Neural progenitor cell (in vitro differentiated cells): ENCODE data around the gene DIPK1B. TPM values are rescaled to one million over a fixed set of nuclear protein-coding genes. Genes with fewer than 3 reads are reported as not detected.

Experiments used
- DNase-seq: peaks from one replicate; pipeline ENCODE4 v3.0.0-alpha.2; 2016; ENCODE audit warnings: low spot score
- H2AFZ ChIP-seq: fragments of 200-600 bp; sonication (generic); replicated peaks from 2 replicates; pipeline ENCODE4 v1.6.1; 2016; ENCODE audit warnings: antibody characterized with exemption
- H3F3A ChIP-seq: fragments of 200-600 bp; sonication (generic); 2 replicates; pipeline ENCODE4 v1.6.1; 2016; ENCODE audit warnings: antibody characterized with exemption, low read depth
- H3K27ac ChIP-seq: fragments of 200-600 bp; sonication (generic); 2 replicates; pipeline ENCODE4 v1.5.1; 2016; ENCODE audit warnings: mild to moderate bottlenecking
- H3K27me3 ChIP-seq: fragments of 200-600 bp; sonication (generic); 2 replicates; pipeline ENCODE4 v1.6.1; 2016; ENCODE audit warnings: mild to moderate bottlenecking, moderate library complexity
- H3K36me3 ChIP-seq: fragments of 200-600 bp; sonication (generic); 2 replicates; pipeline ENCODE4 v1.5.1; 2016
- H3K4me1 ChIP-seq: fragments of 200-600 bp; sonication (generic); 2 replicates; pipeline ENCODE4 v1.6.1; 2016; ENCODE audit warnings: mixed run types
- H3K4me2 ChIP-seq: fragments of 200-600 bp; sonication (generic); 2 replicates; pipeline ENCODE4 v1.6.1; 2016
- H3K4me3 ChIP-seq: fragments of 200-600 bp; sonication (generic); 2 replicates; pipeline ENCODE4 v1.5.1; 2016
- H3K79me2 ChIP-seq: fragments of 200-600 bp; sonication (generic); 2 replicates; pipeline ENCODE4 v1.6.1; 2016; ENCODE audit warnings: low read depth
- H3K9ac ChIP-seq: fragments of 200-600 bp; sonication (generic); 2 replicates; pipeline ENCODE4 v1.6.1; 2016
- H3K9me3 ChIP-seq: fragments of 200-600 bp; sonication (generic); 2 replicates; pipeline ENCODE4 v1.5.1; 2016; ENCODE audit warnings: low read depth
- H4K20me1 ChIP-seq: fragments of 200-600 bp; sonication (generic); 2 replicates; pipeline ENCODE4 v1.6.1; 2016; ENCODE audit warnings: low read depth
- H3K27ac Mint-ChIP-seq: 3 replicates; pipeline ENCODE4 v1.8.0; 2021; ENCODE audit warnings: mixed read lengths
- H3K27me3 Mint-ChIP-seq: 2 replicates; pipeline ENCODE4 v1.8.0; 2022; ENCODE audit warnings: low read depth, mild to moderate bottlenecking, inconsistent platforms, moderate library complexity, mixed read lengths; ENCODE audit not compliant: insufficient read depth
- H3K36me3 Mint-ChIP-seq: 3 replicates; pipeline ENCODE4 v1.8.0; 2021; ENCODE audit warnings: mixed read lengths
- H3K4me1 Mint-ChIP-seq: 3 replicates; pipeline ENCODE4 v1.8.0; 2021; ENCODE audit warnings: mixed read lengths
- H3K4me3 Mint-ChIP-seq: 3 replicates; pipeline ENCODE4 v1.8.0; 2021; ENCODE audit warnings: mild to moderate bottlenecking, moderate library complexity, mixed read lengths
- H3K9me3 Mint-ChIP-seq: 3 replicates; pipeline ENCODE4 v1.8.0; 2020; ENCODE audit warnings: mixed read lengths
- EZH2 ChIP-seq: fragments of 200-600 bp; sonication (generic); IDR thresholded peaks from 2 replicates; pipeline ENCODE4 v1.6.1; 2017; ENCODE audit warnings: antibody characterized with exemption, mild to moderate bottlenecking, moderate library complexity
- EZH2phosphoT487 ChIP-seq: fragments of 200-600 bp; sonication (generic); IDR thresholded peaks from 2 replicates; pipeline ENCODE4 v1.6.1; 2017; ENCODE audit warnings: antibody characterized with exemption
- total RNA-seq: library from RNA; depleted of rRNA; stranded (reverse); fragments of >200 nt; gene quantifications from 2 replicates; pipeline ENCODE4 v1.2.3, GENCODE V29; 2015; ENCODE audit warnings: low replicate concordance
- TF ChIP-seq, protein P1 (sequence below): fragments of 200-600 bp; sonication (generic); IDR thresholded peaks from 2 replicates; pipeline ENCODE4 v1.5.1; 2017; ENCODE audit warnings: antibody characterized with exemption, mild to moderate bottlenecking

Gene DIPK1B
- total RNA-seq, 1 donor from 2014 or later, result 11.8 TPM

DNA sequence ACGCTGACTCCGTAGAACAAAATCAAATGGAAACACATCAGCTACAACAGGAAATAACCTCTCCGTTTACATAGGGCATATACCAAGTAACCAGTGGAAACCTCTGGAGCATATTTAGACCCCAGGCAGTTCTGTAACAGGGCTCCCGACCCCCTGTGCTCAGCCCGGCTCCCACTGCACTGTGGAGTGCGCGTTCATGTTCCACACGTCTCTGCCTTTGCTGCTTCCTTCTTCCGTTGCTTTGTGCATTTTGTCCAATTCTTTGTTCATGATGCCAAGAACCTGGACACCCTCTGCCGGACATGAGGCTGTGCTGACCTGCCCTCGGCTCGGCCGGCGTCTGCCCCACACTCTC is 19.3 kb upstream of the DIPK1B start:
- no peak for DNase-seq
- Mint-ChIP-seq H3K36me3 (no peaks in the 10 kb centered on the region), H3K4me3 (peak overlapping the region; percentile 3), H3K9me3 (no peaks in the 10 kb centered on the region), H3K27me3 (peaks cover 10% of the 10 kb centered on the region), H3K27ac (peak overlapping the region; percentile 4), H3K4me1 (peaks cover 21% of the 10 kb centered on the region)
- H3F3A ChIP-seq, result peaks cover 9% of the 10 kb centered on the region
- H2AFZ ChIP-seq, result no peak overlapping the region
- peaks cover 11% of the 10 kb centered on the region for H3K4me1 ChIP-seq
- no peaks in the 10 kb centered on the region for H3K9me3 ChIP-seq
- no peak overlapping the region for H3K4me2 ChIP-seq
- H3K4me3 ChIP-seq, result no peak overlapping the region
- peaks cover 17% of the 10 kb centered on the region for H3K27me3 ChIP-seq
- H3K27ac ChIP-seq, result no peak overlapping the region
- TF ChIP-seq EZH2phosphoT487 (no peak), EZH2 (no peak)
- TF ChIP-seq, protein P1, sequence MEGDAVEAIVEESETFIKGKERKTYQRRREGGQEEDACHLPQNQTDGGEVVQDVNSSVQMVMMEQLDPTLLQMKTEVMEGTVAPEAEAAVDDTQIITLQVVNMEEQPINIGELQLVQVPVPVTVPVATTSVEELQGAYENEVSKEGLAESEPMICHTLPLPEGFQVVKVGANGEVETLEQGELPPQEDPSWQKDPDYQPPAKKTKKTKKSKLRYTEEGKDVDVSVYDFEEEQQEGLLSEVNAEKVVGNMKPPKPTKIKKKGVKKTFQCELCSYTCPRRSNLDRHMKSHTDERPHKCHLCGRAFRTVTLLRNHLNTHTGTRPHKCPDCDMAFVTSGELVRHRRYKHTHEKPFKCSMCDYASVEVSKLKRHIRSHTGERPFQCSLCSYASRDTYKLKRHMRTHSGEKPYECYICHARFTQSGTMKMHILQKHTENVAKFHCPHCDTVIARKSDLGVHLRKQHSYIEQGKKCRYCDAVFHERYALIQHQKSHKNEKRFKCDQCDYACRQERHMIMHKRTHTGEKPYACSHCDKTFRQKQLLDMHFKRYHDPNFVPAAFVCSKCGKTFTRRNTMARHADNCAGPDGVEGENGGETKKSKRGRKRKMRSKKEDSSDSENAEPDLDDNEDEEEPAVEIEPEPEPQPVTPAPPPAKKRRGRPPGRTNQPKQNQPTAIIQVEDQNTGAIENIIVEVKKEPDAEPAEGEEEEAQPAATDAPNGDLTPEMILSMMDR, result no peak
- no peaks in the 10 kb centered on the region for H3K36me3 ChIP-seq
- H3K79me2 ChIP-seq, result no peaks in the 10 kb centered on the region
- H3K9ac ChIP-seq, result no peak overlapping the region
- peaks cover 3% of the 10 kb centered on the region for H4K20me1 ChIP-seq

DNA sequence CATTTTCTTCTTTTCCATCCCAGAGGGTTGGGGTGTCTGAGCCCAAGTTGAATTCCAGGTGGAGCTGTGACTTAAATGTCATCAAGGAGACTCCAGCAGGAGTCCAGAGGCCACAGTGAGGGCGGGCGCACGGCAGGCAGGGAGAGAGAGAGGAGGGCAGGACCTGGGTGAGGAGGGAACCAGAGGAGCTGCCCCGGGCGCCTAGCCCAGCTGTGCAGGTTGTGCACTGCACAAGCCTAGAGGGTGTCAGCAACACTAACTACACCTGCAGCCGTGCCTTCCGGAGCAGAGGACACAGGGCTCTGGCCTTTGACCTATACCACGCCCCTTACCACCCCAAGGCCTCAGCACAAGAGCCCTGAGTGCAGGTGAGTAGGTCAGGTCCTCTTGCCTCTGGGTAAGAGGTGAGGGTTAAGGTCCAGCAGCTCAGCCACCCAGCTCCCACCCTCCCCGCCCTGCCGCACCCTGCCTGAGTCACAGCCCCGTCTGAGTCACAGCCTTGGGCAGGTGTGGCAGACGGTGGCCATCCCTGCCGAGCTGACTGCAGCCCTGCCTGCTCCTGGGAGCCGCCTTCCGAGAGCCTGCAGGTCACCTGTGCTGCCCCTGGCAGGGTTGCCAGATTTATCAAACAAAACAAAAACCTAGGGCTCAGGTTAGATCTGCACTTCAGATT is 18.7 kb upstream of the DIPK1B start:
- no peaks in the 10 kb centered on the region for H3K36me3 ChIP-seq
- Mint-ChIP-seq H3K9me3 (no peaks in the 10 kb centered on the region), H3K27me3 (peaks cover 6% of the 10 kb centered on the region), H3K36me3 (no peaks in the 10 kb centered on the region), H3K4me3 (peak overlapping the region; percentile 3), H3K27ac (peak overlapping the region; percentile 4), H3K4me1 (peaks cover 22% of the 10 kb centered on the region)
- no peak for DNase-seq
- no peak overlapping the region for H3K27ac ChIP-seq
- peaks cover 11% of the 10 kb centered on the region for H3K4me1 ChIP-seq
- no peak for TF ChIP-seq EZH2phosphoT487
- TF ChIP-seq EZH2, result no peak
- TF ChIP-seq, protein P1, result no peak
- H4K20me1 ChIP-seq, result no peaks in the 10 kb centered on the region
- no peaks in the 10 kb centered on the region for H3K9me3 ChIP-seq
- H3F3A ChIP-seq, result peaks cover 4% of the 10 kb centered on the region
- no peak overlapping the region for H2AFZ ChIP-seq
- no peak overlapping the region for H3K4me2 ChIP-seq
- H3K79me2 ChIP-seq, result no peaks in the 10 kb centered on the region
- H3K9ac ChIP-seq, result no peak overlapping the region
- H3K27me3 ChIP-seq, result peaks cover 12% of the 10 kb centered on the region
- H3K4me3 ChIP-seq, result no peak overlapping the region

DNA sequence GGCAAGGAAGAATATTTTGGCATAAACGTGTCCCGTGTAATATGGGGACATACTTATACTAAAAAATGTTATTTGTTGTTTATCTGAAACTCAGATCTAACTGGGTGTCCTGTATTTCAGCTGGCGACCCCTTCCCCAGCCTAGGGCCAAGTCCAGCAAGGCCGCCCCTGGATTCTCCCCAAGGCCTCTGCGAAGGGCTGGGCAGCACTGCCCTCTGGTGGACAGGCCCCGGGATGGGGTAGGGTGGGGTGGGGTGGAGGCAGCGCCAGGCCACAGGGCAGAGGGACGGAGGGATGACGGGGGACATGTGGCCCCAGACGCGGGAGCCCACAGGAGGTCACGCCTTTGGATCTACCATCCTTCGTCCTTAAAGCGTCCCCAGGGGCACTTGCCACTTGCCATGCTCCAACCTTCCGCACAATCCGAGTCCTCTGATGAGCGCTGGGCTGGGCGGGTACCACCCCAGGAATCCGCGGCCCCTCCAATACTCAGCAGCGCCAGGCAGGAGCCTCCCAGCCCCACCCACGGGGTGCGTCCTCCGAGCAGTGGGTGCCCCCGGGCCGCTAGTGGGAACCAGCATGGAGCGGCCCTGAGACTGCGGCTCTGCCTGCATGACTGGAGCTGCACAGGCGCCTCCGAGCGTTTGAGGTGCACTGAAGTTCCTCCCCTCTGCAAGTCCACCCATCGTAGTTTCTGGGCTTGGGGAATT is 18.1 kb upstream of the DIPK1B start:
- Mint-ChIP-seq H3K4me1 (peaks cover 24% of the 10 kb centered on the region), H3K4me3 (no peak overlapping the region), H3K27ac (no peak overlapping the region), H3K36me3 (no peaks in the 10 kb centered on the region), H3K27me3 (peaks cover 6% of the 10 kb centered on the region), H3K9me3 (no peaks in the 10 kb centered on the region)
- Histone ChIP-seq H3K27me3 (peaks cover 5% of the 10 kb centered on the region), H3K9me3 (no peaks in the 10 kb centered on the region), H3K4me2 (no peak overlapping the region), H3K36me3 (no peaks in the 10 kb centered on the region), H2AFZ (no peak overlapping the region), H3K79me2 (no peaks in the 10 kb centered on the region), H3K27ac (no peak overlapping the region), H3K4me1 (peaks cover 11% of the 10 kb centered on the region), H3K9ac (no peak overlapping the region), H3F3A (peaks cover 4% of the 10 kb centered on the region), H4K20me1 (no peaks in the 10 kb centered on the region), H3K4me3 (no peak overlapping the region)
- DNase-seq, result peak; percentile 79
- TF ChIP-seq, protein P1, result peak; percentile 77
- no peak for TF ChIP-seq EZH2phosphoT487
